Gastrocnemius medialis (tissue), 4 donors: ENCODE data around the gene TSHR.

ENCODE experiments used
- POLR2A ChIP-seq, 2 donors: fragments of 450-650 bp; IDR thresholded peaks; one replicate each; pipeline ENCODE4 v1.6.1; 2017; ENCODE audit warnings: antibody characterized with exemption in 2 of 2, mild to moderate bottlenecking in 2 of 2, moderate library complexity in 2 of 2
- TF ChIP-seq, protein P1 (sequence below), 5 experiments: fragments of 450-650 bp in 3 of 5; fragments of 200-600 bp in 2 of 5; sonication (generic) in 2 of 5; IDR thresholded peaks in 4 of 5; conservative IDR thresholded peaks in 1 of 5; 1 replicate in 4 of 5; 2 replicates in 1 of 5; pipeline ENCODE4 v1.5.1; 2016 to 2019; ENCODE audit warnings: antibody characterized with exemption in 5 of 5, mild to moderate bottlenecking in 3 of 5, moderate library complexity in 3 of 5

GRCh38 chr14:80906946-80907345 lies 48.5 kb upstream of the TSHR start:
- no peak for TF ChIP-seq POLR2A (IDR thresholded peaks at IDR 0.05)
- TF ChIP-seq, protein P1, sequence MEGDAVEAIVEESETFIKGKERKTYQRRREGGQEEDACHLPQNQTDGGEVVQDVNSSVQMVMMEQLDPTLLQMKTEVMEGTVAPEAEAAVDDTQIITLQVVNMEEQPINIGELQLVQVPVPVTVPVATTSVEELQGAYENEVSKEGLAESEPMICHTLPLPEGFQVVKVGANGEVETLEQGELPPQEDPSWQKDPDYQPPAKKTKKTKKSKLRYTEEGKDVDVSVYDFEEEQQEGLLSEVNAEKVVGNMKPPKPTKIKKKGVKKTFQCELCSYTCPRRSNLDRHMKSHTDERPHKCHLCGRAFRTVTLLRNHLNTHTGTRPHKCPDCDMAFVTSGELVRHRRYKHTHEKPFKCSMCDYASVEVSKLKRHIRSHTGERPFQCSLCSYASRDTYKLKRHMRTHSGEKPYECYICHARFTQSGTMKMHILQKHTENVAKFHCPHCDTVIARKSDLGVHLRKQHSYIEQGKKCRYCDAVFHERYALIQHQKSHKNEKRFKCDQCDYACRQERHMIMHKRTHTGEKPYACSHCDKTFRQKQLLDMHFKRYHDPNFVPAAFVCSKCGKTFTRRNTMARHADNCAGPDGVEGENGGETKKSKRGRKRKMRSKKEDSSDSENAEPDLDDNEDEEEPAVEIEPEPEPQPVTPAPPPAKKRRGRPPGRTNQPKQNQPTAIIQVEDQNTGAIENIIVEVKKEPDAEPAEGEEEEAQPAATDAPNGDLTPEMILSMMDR (IDR thresholded peaks at IDR 0.05 in 4 of 5, conservative IDR thresholded peaks at IDR 0.05 in 1 of 5), result no peak
